ENCODE measurements around the gene POLR2C. TPM values are rescaled to one million over a fixed set of nuclear protein-coding genes. Genes with fewer than 3 reads are reported as not detected.
A peak's percentile ranks its signal among the peaks of the same experiment; 100 is the strongest.

Gene POLR2C
- total and polyA plus RNA-seq, 2 of the 13 experiments (the other 11 are each of a cell fraction or from before 2014, with no cell fraction given) = 104 to 216 TPM

DNA sequence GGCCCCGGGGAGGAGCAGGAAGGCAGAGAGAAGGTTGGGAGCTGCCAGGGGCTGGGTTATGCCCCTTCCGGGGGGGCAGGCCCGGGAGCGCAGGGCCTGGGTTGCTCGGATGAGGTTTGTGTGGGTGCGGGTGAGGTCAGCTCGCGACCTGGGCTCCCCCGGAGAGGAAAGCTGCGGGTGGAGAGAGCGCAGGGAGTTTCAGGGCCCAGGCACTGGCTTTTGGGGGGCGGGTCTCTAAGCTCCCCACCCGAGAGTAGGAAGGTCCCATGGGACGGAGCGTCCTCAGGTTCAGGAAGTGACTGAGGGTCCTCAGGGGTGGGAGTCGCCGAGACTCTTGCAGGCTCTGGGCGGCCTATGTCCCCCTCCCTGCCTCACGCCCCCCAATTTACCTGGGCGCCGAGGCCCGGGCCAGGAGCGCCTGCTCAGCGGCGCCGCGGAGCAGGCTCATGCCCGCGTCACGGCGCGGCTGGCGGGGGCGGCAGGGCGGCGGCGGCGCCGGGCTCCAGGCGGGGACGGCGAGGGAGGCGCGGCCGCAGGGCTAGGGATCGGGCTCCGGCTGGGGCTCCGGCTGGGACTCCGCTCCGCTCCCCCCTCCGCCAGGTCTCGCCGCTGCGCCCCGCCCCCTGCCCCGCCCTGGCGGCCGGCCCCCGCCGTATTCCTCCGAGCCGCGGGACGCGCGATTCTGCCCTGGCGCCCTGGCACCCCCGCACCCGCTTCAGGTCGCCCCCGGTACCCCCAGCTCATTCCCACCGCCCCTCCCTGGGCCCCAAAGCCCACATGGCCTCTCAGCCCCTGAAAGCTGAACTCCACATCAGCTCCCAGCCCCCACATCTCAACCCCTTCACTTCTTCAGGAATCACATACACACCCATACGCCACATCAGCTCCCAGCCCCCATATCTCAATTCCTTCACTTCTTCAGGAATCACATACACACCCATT is 23.7 kb downstream of the POLR2C start, which contains the start of gene DOK4 (continued):
- TF ChIP-seq, protein P1, sequence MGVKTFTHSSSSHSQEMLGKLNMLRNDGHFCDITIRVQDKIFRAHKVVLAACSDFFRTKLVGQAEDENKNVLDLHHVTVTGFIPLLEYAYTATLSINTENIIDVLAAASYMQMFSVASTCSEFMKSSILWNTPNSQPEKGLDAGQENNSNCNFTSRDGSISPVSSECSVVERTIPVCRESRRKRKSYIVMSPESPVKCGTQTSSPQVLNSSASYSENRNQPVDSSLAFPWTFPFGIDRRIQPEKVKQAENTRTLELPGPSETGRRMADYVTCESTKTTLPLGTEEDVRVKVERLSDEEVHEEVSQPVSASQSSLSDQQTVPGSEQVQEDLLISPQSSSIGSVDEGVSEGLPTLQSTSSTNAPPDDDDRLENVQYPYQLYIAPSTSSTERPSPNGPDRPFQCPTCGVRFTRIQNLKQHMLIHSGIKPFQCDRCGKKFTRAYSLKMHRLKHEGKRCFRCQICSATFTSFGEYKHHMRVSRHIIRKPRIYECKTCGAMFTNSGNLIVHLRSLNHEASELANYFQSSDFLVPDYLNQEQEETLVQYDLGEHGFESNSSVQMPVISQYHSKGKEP (CRISPR knock-in tag; IDR thresholded peaks at IDR 0.05) = no peak
- TF ChIP-seq, protein P2, sequence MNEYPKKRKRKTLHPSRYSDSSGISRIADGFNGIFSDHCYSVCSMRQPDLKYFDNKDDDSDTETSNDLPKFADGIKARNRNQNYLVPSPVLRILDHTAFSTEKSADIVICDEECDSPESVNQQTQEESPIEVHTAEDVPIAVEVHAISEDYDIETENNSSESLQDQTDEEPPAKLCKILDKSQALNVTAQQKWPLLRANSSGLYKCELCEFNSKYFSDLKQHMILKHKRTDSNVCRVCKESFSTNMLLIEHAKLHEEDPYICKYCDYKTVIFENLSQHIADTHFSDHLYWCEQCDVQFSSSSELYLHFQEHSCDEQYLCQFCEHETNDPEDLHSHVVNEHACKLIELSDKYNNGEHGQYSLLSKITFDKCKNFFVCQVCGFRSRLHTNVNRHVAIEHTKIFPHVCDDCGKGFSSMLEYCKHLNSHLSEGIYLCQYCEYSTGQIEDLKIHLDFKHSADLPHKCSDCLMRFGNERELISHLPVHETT (CRISPR knock-in tag; conservative IDR thresholded peaks at IDR 0.05) = no peak
- TF ChIP-seq, protein P3, sequence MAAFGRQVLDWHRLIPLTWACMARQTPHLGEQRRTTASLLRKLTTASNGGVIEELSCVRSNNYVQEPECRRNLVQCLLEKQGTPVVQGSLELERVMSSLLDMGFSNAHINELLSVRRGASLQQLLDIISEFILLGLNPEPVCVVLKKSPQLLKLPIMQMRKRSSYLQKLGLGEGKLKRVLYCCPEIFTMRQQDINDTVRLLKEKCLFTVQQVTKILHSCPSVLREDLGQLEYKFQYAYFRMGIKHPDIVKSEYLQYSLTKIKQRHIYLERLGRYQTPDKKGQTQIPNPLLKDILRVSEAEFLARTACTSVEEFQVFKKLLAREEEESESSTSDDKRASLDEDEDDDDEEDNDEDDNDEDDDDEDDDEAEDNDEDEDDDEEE (CRISPR knock-in tag; IDR thresholded peaks at IDR 0.05) = no peak
- TF ChIP-seq SIX4 (CRISPR knock-in tag; IDR thresholded peaks at IDR 0.05) = no peak
- TF ChIP-seq NFIB (CRISPR knock-in tag; IDR thresholded peaks at IDR 0.05; ENCODE audit: borderline replicate concordance) = no peak
- TF ChIP-seq, protein P4, sequence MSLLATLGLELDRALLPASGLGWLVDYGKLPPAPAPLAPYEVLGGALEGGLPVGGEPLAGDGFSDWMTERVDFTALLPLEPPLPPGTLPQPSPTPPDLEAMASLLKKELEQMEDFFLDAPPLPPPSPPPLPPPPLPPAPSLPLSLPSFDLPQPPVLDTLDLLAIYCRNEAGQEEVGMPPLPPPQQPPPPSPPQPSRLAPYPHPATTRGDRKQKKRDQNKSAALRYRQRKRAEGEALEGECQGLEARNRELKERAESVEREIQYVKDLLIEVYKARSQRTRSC (CRISPR knock-in tag; IDR thresholded peaks at IDR 0.05; ENCODE audit: low read depth) = no peak
- no peak for TF ChIP-seq ZNF7 (CRISPR knock-in tag; IDR thresholded peaks at IDR 0.05)
- TF ChIP-seq, protein P5, sequence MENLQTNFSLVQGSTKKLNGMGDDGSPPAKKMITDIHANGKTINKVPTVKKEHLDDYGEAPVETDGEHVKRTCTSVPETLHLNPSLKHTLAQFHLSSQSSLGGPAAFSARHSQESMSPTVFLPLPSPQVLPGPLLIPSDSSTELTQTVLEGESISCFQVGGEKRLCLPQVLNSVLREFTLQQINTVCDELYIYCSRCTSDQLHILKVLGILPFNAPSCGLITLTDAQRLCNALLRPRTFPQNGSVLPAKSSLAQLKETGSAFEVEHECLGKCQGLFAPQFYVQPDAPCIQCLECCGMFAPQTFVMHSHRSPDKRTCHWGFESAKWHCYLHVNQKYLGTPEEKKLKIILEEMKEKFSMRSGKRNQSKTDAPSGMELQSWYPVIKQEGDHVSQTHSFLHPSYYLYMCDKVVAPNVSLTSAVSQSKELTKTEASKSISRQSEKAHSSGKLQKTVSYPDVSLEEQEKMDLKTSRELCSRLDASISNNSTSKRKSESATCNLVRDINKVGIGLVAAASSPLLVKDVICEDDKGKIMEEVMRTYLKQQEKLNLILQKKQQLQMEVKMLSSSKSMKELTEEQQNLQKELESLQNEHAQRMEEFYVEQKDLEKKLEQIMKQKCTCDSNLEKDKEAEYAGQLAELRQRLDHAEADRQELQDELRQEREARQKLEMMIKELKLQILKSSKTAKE (CRISPR knock-in tag; IDR thresholded peaks at IDR 0.05; ENCODE audit: borderline replicate concordance) = no peak
- TF ChIP-seq EP300 (IDR thresholded peaks at IDR 0.05; ENCODE audit: low read depth in 2 of 2, low read length in 2 of 2) = no peak; a peak in 1 of 4 replicates
- TF ChIP-seq EP300 (CRISPR knock-in tag; IDR thresholded peaks at IDR 0.05; ENCODE audit: borderline replicate concordance) = no peak
- no peak for TF ChIP-seq SYNCRIP (IDR thresholded peaks at IDR 0.05; ENCODE audit: insufficient read depth, low read depth, low read length)
- TF ChIP-seq SAP130 (CRISPR knock-in tag; IDR thresholded peaks at IDR 0.05; ENCODE audit: low read depth) = peak; percentile 51
- peak; percentile 46; the same call in 1 of the 2 replicates for TF ChIP-seq SRY (CRISPR knock-in tag; IDR thresholded peaks at IDR 0.05)
- TF ChIP-seq SOX13 (IDR thresholded peaks at IDR 0.05) = 0 out of 2 replicates have a peak, but pooled peaks have one; percentile 13
- TF ChIP-seq SOX13 (CRISPR knock-in tag; conservative IDR thresholded peaks at IDR 0.05 in 1 of 2, IDR thresholded peaks at IDR 0.05 in 1 of 2) = peak in 1 of 2 experiments; percentile 9; a peak in 1 of 4 replicates
- no peak for TF ChIP-seq BRCA1 (CRISPR knock-in tag; IDR thresholded peaks at IDR 0.05)
